Fibroblast of pulmonary artery (primary cell): ENCODE data around the gene SPACA4.

Source experiments
- DNase-seq: peaks from one replicate; pipeline ENCODE4 v3.0.0-alpha.2; 2010; ENCODE audit warnings: low read depth
- H3K4me3 ChIP-seq: replicated peaks from 2 replicates; pipeline ENCODE4 v1.5.1; 2011; ENCODE audit warnings: low read depth, mild to moderate bottlenecking, control low read depth, low read length, moderate library complexity
- CTCF ChIP-seq: IDR thresholded peaks from 2 replicates; pipeline ENCODE4 v1.5.1; 2011; ENCODE audit warnings: mild to moderate bottlenecking, control low read depth, low read length, inconsistent platforms; ENCODE audit errors: missing control alignments

SPACA4 gene

GRCh38 chr19:48607359-48607755 is 815 bp downstream of the SPACA4 start:
- DNase-seq = no peak
- no peak for TF ChIP-seq CTCF
- no peak overlapping the region for H3K4me3 ChIP-seq

GRCh38 chr19:48608798-48609263 is 2.3 kb downstream of the SPACA4 start:
- no peak overlapping the region for H3K4me3 ChIP-seq
- DNase-seq = peak; percentile 49
- peak; percentile 45 for TF ChIP-seq CTCF

GRCh38 chr19:48609571-48610108 is 3.1 kb downstream of the SPACA4 start:
- no peak for DNase-seq
- H3K4me3 ChIP-seq = no peak overlapping the region
- no peak for TF ChIP-seq CTCF

GRCh38 chr19:48611872-48612271 is 5.3 kb downstream of the SPACA4 start:
- H3K4me3 ChIP-seq = no peak overlapping the region
- no peak for DNase-seq
- TF ChIP-seq CTCF = no peak

- no peak overlapping the region for H3K4me3 ChIP-seq
- no peak for DNase-seq
- TF ChIP-seq CTCF = no peak
Observed at GRCh38 chr19:48613024-48613851, 6.7 kb downstream of the SPACA4 start.

- H3K4me3 ChIP-seq = no peak overlapping the region
- TF ChIP-seq CTCF = no peak
- no peak for DNase-seq
Observed at GRCh38 chr19:48613852-48614435, 7.4 kb downstream of the SPACA4 start.
